Neural progenitor cell (in vitro differentiated cells): ENCODE results near the gene NFKBIA. TPM values are rescaled to one million over a fixed set of nuclear protein-coding genes. Genes with fewer than 3 reads are reported as not detected.

Experiments
- DNase-seq: peaks from one replicate; pipeline ENCODE4 v3.0.0-alpha.2; 2016; ENCODE audit warnings: low spot score
- H2AFZ ChIP-seq: fragments of 200-600 bp; sonication (generic); replicated peaks from 2 replicates; pipeline ENCODE4 v1.6.1; 2016; ENCODE audit warnings: antibody characterized with exemption
- H3F3A ChIP-seq: fragments of 200-600 bp; sonication (generic); 2 replicates; pipeline ENCODE4 v1.6.1; 2016; ENCODE audit warnings: antibody characterized with exemption, low read depth
- H3K27ac ChIP-seq: fragments of 200-600 bp; sonication (generic); 2 replicates; pipeline ENCODE4 v1.5.1; 2016; ENCODE audit warnings: mild to moderate bottlenecking
- H3K27me3 ChIP-seq: fragments of 200-600 bp; sonication (generic); 2 replicates; pipeline ENCODE4 v1.6.1; 2016; ENCODE audit warnings: mild to moderate bottlenecking, moderate library complexity
- H3K36me3 ChIP-seq: fragments of 200-600 bp; sonication (generic); 2 replicates; pipeline ENCODE4 v1.5.1; 2016
- H3K4me1 ChIP-seq: fragments of 200-600 bp; sonication (generic); 2 replicates; pipeline ENCODE4 v1.6.1; 2016; ENCODE audit warnings: mixed run types
- H3K4me2 ChIP-seq: fragments of 200-600 bp; sonication (generic); 2 replicates; pipeline ENCODE4 v1.6.1; 2016
- H3K4me3 ChIP-seq: fragments of 200-600 bp; sonication (generic); 2 replicates; pipeline ENCODE4 v1.5.1; 2016
- H3K79me2 ChIP-seq: fragments of 200-600 bp; sonication (generic); 2 replicates; pipeline ENCODE4 v1.6.1; 2016; ENCODE audit warnings: low read depth
- H3K9ac ChIP-seq: fragments of 200-600 bp; sonication (generic); 2 replicates; pipeline ENCODE4 v1.6.1; 2016
- H3K9me3 ChIP-seq: fragments of 200-600 bp; sonication (generic); 2 replicates; pipeline ENCODE4 v1.5.1; 2016; ENCODE audit warnings: low read depth
- H4K20me1 ChIP-seq: fragments of 200-600 bp; sonication (generic); 2 replicates; pipeline ENCODE4 v1.6.1; 2016; ENCODE audit warnings: low read depth
- H3K27ac Mint-ChIP-seq: 3 replicates; pipeline ENCODE4 v1.8.0; 2021; ENCODE audit warnings: mixed read lengths
- H3K27me3 Mint-ChIP-seq: 2 replicates; pipeline ENCODE4 v1.8.0; 2022; ENCODE audit warnings: low read depth, mild to moderate bottlenecking, inconsistent platforms, moderate library complexity, mixed read lengths; ENCODE audit not compliant: insufficient read depth
- H3K36me3 Mint-ChIP-seq: 3 replicates; pipeline ENCODE4 v1.8.0; 2021; ENCODE audit warnings: mixed read lengths
- H3K4me1 Mint-ChIP-seq: 3 replicates; pipeline ENCODE4 v1.8.0; 2021; ENCODE audit warnings: mixed read lengths
- H3K4me3 Mint-ChIP-seq: 3 replicates; pipeline ENCODE4 v1.8.0; 2021; ENCODE audit warnings: mild to moderate bottlenecking, moderate library complexity, mixed read lengths
- H3K9me3 Mint-ChIP-seq: 3 replicates; pipeline ENCODE4 v1.8.0; 2020; ENCODE audit warnings: mixed read lengths
- EZH2 ChIP-seq: fragments of 200-600 bp; sonication (generic); IDR thresholded peaks from 2 replicates; pipeline ENCODE4 v1.6.1; 2017; ENCODE audit warnings: antibody characterized with exemption, mild to moderate bottlenecking, moderate library complexity
- EZH2phosphoT487 ChIP-seq: fragments of 200-600 bp; sonication (generic); IDR thresholded peaks from 2 replicates; pipeline ENCODE4 v1.6.1; 2017; ENCODE audit warnings: antibody characterized with exemption
- total RNA-seq: library from RNA; depleted of rRNA; stranded (reverse); fragments of >200 nt; gene quantifications from 2 replicates; pipeline ENCODE4 v1.2.3, GENCODE V29; 2015; ENCODE audit warnings: low replicate concordance
- TF ChIP-seq, protein P1 (sequence below): fragments of 200-600 bp; sonication (generic); IDR thresholded peaks from 2 replicates; pipeline ENCODE4 v1.5.1; 2017; ENCODE audit warnings: antibody characterized with exemption, mild to moderate bottlenecking

The NFKBIA gene
- total RNA-seq, 1 donor from 2014 or later: 26.4 TPM

- H3K9me3 Mint-ChIP-seq: no peaks in the 10 kb centered on the region
- H3K36me3 ChIP-seq: no peaks in the 10 kb centered on the region
- peaks cover 5% of the 10 kb centered on the region for H3K4me1 ChIP-seq
- H3K27me3 ChIP-seq: no peaks in the 10 kb centered on the region
- no peak overlapping the region for H3K27ac ChIP-seq
- no peaks in the 10 kb centered on the region for H4K20me1 ChIP-seq
- no peak overlapping the region for H3K4me2 ChIP-seq
- no peaks in the 10 kb centered on the region for H3K9me3 ChIP-seq
- H3K36me3 Mint-ChIP-seq: no peaks in the 10 kb centered on the region
- no peak for DNase-seq
- no peak overlapping the region for H3K4me3 ChIP-seq
- no peaks in the 10 kb centered on the region for H3K79me2 ChIP-seq
- H2AFZ ChIP-seq: no peak overlapping the region
- H3K27me3 Mint-ChIP-seq: peaks cover 17% of the 10 kb centered on the region
- TF ChIP-seq EZH2 (no peak), EZH2phosphoT487 (no peak)
- TF ChIP-seq, protein P1, sequence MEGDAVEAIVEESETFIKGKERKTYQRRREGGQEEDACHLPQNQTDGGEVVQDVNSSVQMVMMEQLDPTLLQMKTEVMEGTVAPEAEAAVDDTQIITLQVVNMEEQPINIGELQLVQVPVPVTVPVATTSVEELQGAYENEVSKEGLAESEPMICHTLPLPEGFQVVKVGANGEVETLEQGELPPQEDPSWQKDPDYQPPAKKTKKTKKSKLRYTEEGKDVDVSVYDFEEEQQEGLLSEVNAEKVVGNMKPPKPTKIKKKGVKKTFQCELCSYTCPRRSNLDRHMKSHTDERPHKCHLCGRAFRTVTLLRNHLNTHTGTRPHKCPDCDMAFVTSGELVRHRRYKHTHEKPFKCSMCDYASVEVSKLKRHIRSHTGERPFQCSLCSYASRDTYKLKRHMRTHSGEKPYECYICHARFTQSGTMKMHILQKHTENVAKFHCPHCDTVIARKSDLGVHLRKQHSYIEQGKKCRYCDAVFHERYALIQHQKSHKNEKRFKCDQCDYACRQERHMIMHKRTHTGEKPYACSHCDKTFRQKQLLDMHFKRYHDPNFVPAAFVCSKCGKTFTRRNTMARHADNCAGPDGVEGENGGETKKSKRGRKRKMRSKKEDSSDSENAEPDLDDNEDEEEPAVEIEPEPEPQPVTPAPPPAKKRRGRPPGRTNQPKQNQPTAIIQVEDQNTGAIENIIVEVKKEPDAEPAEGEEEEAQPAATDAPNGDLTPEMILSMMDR: no peak
- peaks cover 2% of the 10 kb centered on the region for H3F3A ChIP-seq
- peaks cover 25% of the 10 kb centered on the region for H3K4me1 Mint-ChIP-seq
- H3K4me3 Mint-ChIP-seq: no peak overlapping the region
- H3K9ac ChIP-seq: no peak overlapping the region
- no peak overlapping the region for H3K27ac Mint-ChIP-seq
These were observed 15.8 kb downstream of the NFKBIA start for GRCh38 chr14:35388656-35389314.

DNA sequence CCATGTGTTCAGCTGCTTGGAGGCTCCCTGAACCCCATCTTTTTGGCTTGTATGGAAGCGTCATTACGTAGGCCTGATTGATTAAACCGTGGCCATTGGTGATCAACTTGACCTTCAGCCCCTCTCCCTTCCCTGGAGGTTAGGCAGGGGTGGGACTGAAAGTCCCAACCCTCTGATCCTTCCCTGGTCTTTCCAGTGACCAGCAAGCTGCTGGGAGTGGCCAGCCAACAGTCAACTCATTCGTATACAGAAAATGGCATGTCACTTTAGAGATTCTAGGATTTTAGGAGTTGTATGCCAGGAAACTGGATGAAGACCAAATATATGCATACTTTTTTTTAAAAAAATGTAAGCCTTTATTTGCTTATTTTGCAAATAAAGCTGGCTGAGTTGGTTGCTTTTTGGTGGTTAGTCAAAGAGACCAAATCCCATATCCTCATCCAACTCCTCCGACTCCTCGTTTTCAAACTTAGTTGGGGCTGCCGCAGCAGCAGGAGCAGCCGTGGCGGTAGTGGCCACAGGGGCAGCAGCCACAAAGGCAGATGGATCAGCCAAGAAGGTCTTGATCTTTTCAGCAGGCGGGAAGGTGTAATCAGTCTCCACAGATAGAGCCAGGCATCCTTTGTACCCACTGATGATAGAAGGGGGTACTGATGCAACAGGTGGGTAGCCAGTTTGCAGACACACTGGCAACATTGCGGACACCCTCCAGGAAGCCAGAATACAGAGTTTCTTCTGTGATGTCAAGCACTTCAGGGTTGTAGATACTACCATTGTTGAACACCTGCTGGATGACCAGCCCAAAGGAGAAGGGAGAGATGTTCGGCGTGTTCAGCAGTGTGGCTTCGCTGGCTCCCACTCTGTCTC lies 16.6 kb downstream of the NFKBIA start:
- H3K27me3 ChIP-seq: no peaks in the 10 kb centered on the region
- no peak for DNase-seq
- H3K4me2 ChIP-seq: no peak overlapping the region
- Mint-ChIP-seq H3K36me3 (no peaks in the 10 kb centered on the region), H3K4me3 (no peak overlapping the region), H3K27ac (no peak overlapping the region), H3K4me1 (peaks cover 29% of the 10 kb centered on the region), H3K9me3 (no peaks in the 10 kb centered on the region), H3K27me3 (peaks cover 18% of the 10 kb centered on the region)
- H3F3A ChIP-seq: peaks cover 2% of the 10 kb centered on the region
- TF ChIP-seq EZH2phosphoT487: no peak
- no peak for TF ChIP-seq EZH2
- TF ChIP-seq, protein P1: no peak
- H3K36me3 ChIP-seq: no peaks in the 10 kb centered on the region
- no peak overlapping the region for H3K9ac ChIP-seq
- H3K4me1 ChIP-seq: peaks cover 5% of the 10 kb centered on the region
- no peak overlapping the region for H3K4me3 ChIP-seq
- no peak overlapping the region for H3K27ac ChIP-seq
- H2AFZ ChIP-seq: no peak overlapping the region
- no peaks in the 10 kb centered on the region for H3K9me3 ChIP-seq
- no peaks in the 10 kb centered on the region for H3K79me2 ChIP-seq
- no peaks in the 10 kb centered on the region for H4K20me1 ChIP-seq

DNA sequence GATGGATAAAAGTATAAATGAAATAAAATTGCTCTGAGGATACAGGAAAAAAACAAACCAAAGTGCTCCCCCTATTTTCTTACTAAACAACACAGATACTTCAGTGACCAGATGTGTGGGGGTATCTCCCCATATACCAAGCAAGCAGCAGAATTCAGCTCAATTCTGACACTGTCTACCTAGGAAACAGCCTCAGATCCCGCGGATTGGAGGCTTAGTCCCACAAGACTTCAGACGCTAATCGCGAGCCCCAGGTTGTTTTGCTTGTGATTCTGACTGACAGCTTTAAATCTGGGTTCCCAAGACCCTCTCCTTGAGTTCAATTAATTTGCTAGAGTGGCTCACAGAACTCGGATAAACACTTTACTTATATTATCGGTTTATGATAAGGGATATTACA lies 17.3 kb downstream of the NFKBIA start:
- Mint-ChIP-seq H3K27ac (no peak overlapping the region), H3K9me3 (no peaks in the 10 kb centered on the region), H3K4me1 (peaks cover 29% of the 10 kb centered on the region), H3K4me3 (no peak overlapping the region), H3K36me3 (no peaks in the 10 kb centered on the region), H3K27me3 (peaks cover 18% of the 10 kb centered on the region)
- H3K36me3 ChIP-seq: no peaks in the 10 kb centered on the region
- no peak overlapping the region for H3K4me3 ChIP-seq
- no peak overlapping the region for H3K9ac ChIP-seq
- H3F3A ChIP-seq: peaks cover 2% of the 10 kb centered on the region
- no peaks in the 10 kb centered on the region for H4K20me1 ChIP-seq
- no peaks in the 10 kb centered on the region for H3K27me3 ChIP-seq
- no peaks in the 10 kb centered on the region for H3K9me3 ChIP-seq
- no peak overlapping the region for H2AFZ ChIP-seq
- no peak overlapping the region for H3K27ac ChIP-seq
- no peak overlapping the region for H3K4me2 ChIP-seq
- TF ChIP-seq EZH2 (no peak), EZH2phosphoT487 (no peak)
- TF ChIP-seq, protein P1: no peak
- no peak for DNase-seq
- no peaks in the 10 kb centered on the region for H3K79me2 ChIP-seq
- peaks cover 5% of the 10 kb centered on the region for H3K4me1 ChIP-seq
